ENCODE results near the gene SMG7.
A peak's percentile ranks its signal among the peaks of the same experiment; 100 is the strongest.

SMG7 gene

GRCh38 chr1:183514235-183514634, 41.9 kb downstream of the SMG7 start:
- no peak for DNase-seq

- DNase-seq = peak; percentile 25
Measured at GRCh38 chr1:183515002-183515689, 42.8 kb downstream of the SMG7 start.

- DNase-seq = no peak
Measured at GRCh38 chr1:183516725-183517124, 44.4 kb downstream of the SMG7 start.

- no peak for DNase-seq
Measured at GRCh38 chr1:183517401-183517800, 45.1 kb downstream of the SMG7 start.

DNA sequence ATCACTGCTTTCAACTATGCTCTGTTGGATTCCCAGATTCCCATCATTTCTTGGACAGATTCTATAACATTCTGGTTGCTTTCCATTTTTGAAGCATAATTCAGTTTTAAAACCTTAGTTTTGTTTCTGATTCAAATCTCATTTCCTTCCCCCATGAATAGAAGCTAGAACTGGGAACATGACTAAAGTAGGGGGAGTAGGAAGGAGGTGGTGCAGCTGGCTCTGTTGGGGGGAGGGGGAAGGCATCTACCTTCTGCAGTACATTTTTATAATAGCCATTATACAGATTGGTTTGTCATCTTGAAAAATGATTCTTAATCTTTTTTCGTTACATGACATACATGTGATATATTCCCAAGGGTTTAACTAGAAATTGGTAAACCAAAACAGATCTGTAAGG, 48.1 kb downstream of the SMG7 start:
- no peak for DNase-seq

DNA sequence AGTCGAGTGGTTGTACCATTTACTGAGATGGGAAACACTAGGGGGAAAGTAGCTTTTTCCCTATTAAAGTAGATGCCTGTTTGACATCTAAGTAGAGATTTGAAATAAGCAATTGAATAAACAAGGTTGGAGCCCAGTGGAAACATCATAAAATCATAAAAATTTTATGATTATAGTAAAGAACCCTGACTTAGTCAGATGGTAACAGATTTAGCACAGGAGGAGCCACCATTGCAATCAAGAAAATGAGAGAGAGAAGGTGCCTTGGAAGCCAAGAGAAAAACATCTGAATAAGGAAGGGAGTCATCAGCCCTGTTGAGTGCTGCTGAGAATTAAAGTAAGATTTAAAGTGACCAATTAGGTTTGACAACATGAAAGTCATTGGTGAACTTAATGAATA, 49.8 kb downstream of the SMG7 start:
- no peak for DNase-seq

- DNase-seq = no peak
Measured at GRCh38 chr1:183528577-183528976, 56.3 kb downstream of the SMG7 start.

DNA sequence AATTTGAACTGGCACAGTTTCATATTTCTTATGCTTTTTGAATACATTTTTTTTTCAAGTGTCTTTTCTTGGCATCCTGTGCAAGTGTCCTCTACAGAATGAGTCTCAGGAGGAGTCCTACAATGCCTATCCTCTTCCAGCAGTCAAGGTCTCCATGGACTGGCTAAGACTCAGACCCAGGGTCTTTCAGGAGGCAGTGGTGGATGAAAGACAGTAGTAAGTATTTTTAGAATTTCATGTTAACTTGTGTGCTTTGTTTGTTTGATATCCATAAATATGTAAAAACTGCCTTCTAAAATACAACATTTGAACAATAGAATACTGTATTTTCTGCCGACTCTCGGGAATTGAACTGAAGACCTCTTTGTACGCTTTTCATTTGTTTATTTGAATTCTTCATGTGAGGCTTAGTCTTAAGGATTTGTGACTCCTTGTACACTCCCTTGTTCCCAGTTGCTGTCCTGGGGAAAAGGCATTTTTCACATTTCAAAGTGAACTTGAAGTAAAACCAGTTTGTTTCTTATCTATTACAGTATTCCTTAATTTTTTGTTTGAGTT, 61.4 kb downstream of the SMG7 start:
- no peak for DNase-seq

GRCh38 chr1:183537405-183537804, 65.1 kb downstream of the SMG7 start:
- no peak for DNase-seq

DNA sequence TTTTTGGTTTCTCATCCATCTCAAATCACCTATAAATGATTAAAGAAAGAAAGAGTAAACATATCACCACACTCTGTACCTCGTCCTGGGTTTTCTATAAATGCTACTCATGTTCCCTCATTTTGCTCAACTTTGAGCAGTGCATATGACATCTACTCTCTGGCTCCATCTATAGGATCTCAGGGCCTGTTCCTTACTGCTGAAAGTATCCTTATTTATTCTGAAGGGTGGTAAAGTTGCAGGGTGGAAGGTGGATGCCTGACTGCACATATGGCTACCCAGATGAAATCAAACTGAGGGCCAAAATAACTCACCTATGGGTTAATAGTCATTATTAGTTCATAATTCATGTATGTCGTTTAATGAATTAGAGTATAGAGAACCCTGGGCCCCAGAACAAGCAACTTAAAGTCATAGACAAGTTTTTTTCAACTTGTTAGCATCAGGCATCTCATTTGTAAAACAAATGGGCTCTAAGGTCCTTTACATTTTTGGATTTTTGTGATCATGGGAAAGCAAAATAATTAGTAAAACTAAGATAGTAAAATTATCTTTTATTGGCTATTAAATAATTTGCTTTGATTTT, 71.4 kb downstream of the SMG7 start:
- peak; percentile 50 to 60 for DNase-seq

DNA sequence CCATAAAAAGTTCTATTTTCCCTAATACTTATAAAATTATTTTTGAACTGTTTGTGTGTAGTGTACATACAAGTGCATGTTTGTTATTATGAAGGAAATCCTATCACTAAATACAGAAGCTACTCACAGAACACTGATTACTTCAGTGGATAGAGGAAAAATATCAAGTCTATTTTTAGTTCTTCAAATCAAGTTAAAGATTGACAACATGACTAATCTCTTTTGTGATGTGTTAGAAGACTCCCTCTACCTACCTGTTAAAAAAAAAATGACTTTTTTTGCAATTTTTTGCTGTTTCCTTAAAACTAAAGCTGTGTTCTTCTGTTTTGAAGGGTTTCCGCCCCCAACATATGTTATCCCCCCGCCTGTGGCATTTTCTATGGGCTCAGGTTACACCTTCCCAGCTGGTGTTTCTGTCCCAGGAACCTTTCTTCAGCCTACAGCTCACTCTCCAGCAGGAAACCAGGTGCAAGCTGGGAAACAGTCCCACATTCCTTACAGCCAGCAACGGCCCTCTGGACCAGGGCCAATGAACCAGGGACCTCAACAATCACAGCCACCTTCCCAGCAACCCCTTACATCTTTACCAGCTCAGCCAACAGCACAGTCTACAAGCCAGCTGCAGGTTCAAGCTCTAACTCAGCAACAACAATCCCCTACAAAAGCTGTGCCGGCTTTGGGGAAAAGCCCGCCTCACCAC, 72.4 kb downstream of the SMG7 start:
- no peak for DNase-seq

- DNase-seq = no peak
Measured at GRCh38 chr1:183546427-183546826, 74.1 kb downstream of the SMG7 start.

- DNase-seq = peak; percentile 70 to 75
Measured at GRCh38 chr1:183548116-183548515, 75.8 kb downstream of the SMG7 start.

GRCh38 chr1:183550915-183551314, 78.6 kb downstream of the SMG7 start:
- DNase-seq = no peak

DNA sequence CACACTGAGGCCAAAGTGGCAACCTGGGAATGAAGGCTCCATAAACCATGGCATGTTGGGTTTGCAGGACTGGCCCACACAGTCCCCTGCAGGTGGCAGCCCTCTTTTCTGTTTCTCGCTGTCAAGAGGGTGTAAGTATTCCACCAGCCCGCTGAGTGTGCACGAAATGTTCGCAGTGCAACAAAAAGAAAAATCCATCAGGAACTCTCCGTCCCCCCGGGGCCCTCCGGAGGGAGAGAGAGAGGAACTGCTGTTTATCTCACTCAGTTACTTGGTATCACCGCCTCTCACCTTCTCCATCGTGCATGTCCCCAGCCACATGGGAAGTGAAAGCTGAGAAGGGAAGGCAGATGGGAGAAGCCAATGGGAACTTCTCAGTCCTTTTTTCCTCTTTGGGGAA, 79.6 kb downstream of the SMG7 start:
- peak in 1 of 2 donors; percentile 29 for DNase-seq

GRCh38 chr1:183552441-183552840, 80.1 kb downstream of the SMG7 start:
- DNase-seq = peak in 1 of 2 donors; percentile 42

DNA sequence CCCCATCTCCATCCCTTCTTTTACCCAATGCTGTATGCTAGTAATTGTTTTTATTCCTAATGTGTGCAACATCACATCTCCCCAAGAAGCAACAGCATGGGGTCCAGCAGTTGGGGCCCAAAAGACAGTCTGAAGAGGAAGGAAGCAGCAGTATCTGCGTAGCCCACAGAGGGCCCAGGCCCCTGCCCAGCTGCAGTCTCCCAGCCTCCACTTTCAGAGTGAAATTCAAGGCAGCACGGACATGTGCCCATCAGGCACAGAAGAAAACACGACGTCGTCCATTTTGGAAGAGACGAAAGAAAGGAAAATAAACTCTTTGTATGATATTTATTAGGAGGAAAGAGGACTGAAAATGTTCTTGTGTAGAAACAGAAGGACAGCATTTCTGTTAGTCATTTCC, 80.6 kb downstream of the SMG7 start:
- DNase-seq = peak in 1 of 2 donors; percentile 27

DNA sequence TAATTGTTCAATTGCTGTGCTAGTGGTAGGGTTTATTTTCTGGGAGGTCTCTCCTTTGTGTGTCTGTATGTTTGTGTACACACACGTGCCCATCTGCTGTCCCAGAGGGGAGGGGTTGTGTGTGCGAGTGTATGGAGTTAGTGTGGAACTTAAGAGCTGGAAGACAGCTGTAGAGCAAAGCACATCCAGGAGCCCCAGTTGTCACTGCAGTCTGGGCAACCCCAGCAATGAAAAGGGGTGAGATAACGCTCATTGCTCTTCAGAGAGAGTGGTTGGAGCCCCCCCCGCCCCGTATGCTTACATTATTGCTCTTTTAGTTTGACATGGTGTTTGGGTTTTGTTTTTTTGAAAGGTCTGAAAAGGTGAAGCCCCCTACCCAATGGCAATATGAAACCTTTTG, 81.0 kb downstream of the SMG7 start:
- no peak for DNase-seq

DNA sequence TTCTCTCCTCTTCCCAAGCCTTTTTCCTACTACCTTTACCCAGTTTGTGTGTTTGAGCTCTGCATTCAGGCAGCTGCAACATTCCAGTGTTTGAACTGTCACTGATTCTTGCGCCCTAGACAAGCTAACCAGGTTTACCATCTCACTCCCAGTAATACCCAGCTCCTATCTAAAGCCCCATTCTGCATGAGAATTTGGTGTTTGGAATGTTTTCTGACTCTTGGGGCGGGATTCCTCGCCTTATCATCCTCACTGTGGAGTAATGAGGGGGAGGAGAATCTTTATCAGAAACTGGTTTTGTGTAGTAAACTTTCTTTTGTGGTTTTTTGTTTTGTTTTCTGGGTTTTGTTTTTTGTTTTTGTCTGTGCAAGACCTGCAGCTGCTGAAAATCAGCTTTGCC, 81.5 kb downstream of the SMG7 start:
- DNase-seq = no peak

DNA sequence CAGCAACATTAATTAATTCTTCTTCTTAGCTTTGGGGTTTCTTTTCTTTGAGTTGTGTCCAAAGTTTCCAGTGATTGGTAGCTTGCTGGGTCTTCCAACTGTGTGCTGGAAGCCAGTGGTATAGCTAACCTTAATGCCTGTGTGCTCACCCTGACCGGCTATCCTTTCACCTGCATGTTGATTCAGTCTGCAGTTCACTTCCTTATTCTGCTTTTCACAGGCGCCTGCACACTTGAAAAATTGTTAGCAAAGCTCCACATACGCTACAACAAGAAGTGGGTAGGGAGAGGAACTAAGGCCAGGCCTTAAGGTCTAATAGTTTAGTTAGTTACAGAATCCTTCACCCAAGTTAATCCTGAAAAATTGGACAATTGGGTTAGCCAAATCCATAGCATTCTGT, 82.3 kb downstream of the SMG7 start:
- DNase-seq = peak; percentile 34 to 37

GRCh38 chr1:183559061-183559460, 86.8 kb downstream of the SMG7 start:
- no peak for DNase-seq

DNA sequence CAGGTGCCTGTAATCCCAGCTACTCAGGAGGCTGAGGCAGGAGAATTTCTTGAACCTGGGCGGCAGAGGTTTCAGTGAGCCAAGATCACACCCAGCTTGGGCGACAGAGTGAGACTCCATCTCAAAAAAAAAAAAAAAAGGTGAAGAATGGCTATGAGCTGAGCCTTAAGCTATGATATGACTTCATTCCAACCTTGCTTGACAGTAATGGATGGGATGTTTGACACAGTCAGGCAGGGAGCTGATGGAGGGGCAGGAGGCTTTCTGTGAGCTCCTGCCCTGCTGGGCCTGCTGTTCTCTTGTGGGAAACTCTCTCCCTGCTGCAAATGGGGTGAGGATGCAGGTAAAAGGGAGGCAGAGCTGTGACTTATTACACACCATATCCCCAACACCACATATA, 90.4 kb downstream of the SMG7 start:
- no peak for DNase-seq

GRCh38 chr1:183565261-183565660, 93.0 kb downstream of the SMG7 start:
- DNase-seq = no peak

GRCh38 chr1:183566026-183566425, 93.7 kb downstream of the SMG7 start:
- DNase-seq = no peak

Measured in inflammatory macrophage (primary cell).